Caki2 (cell line): ENCODE measurements around the gene CRABP2. TPM values are rescaled to one million over a fixed set of nuclear protein-coding genes. Genes with fewer than 3 reads are reported as not detected.

Experiments used
- DNase-seq: peaks from one replicate; pipeline ENCODE4 v3.0.0-alpha.2; 2015; ENCODE audit warnings: low read depth
- in situ Hi-C: cut with HindIII; loops from 2 replicates; pipeline ENCODE4 v1.10.0; 2016; ENCODE audit warnings: low sequenced_read_pairs, low pct_unique_long_range_greater_than_20kb, mixed read lengths
- total RNA-seq: library from RNA; depleted of rRNA; stranded (reverse); fragments of >200 nt; shearing (Covaris generic); gene quantifications from 2 replicates; pipeline ENCODE4 v1.2.3, GENCODE V29; 2014; ENCODE audit warnings: low replicate concordance; rRNA removed

CRABP2 gene
- not detected in 2 replicates for total RNA-seq

DNA sequence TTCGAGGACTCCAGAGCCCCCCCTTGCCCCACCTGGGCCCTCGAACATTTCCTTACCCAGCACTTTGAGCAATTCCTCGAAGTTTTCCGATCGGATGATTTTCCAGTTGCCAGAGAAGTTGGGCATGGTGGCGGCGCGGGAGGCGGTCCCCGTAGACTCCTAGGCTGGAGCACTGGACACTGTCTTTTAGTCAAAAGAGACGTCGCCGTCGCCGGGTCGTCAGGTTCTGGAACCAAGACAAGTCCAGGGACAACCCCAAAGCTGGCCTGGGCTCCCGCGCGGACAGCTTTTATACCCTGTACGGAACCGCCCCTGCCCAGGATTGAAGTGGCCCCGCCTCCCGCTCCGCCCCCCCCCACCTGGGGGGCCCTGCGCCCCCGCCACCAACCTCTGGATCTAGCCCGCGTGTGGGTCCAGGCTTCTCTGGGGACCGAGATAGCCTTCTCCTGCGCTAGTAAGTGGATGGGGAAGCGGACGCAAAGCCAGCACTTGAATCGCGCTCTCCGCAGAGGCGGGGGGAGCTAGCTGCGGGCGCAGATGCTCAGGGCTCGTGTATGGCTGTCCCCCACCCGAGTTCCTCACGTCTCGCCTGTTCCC, at the start of gene CRABP2:
Gene CRABP2, minus strand, starts transcription at position 263 of the 597 bp plus-strand sequence. Its CDS starts 137 bp downstream, at position 126.
- in situ Hi-C loops, result no loop called here
- no peak for DNase-seq

DNA sequence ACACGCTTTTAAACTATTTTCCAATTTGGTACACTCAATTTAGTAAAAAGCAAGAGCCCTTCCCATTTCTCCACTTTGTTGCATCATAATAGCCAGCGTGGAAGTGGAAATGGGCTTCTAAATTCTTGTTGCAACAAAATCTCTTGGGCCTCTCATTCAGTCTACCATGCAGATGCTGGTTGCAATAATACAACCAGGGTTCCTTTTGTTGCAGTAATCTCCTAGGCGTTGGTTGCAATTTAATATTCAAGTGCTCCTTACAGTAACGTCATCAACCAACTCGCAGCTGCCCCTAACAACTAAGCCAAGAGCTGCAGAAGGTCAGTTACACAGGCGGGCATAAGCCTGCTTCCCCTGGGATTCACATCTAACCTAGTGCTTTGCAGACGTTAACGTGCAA, 48.8 kb upstream of the CRABP2 start:
- in situ Hi-C loops, result no loop called here
- DNase-seq, result no peak

DNA sequence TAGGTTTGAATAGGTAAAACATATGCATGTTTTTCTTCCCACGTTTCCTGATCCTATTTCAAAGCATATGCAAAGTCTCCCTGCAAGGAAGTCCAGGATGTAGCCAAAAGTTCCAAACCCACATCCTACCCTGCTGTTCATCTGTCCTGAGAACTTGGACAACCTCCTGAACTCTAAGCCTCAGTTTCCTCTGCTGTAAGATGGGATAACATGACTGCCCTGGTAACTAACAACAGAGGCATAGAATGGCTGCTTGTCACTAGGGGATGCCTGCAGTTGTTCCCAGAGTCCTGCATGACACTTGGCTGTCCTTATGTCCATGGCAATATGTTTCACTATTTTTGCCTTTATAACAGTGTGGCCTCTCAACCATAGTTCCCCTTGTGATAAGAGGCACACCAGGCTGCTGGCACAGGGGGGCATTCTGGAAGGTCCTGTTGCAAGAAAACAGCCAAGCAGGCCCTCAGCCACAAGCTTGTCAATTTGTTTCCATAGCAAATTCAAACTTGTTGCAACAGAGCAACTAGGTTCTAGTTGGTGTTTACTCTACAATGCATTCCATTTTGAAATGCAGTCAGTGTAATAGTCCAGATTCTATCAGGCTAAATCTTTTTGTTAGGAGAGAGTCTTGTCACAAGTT, 47.6 kb upstream of the CRABP2 start:
- DNase-seq, result no peak
- in situ Hi-C loops, result no loop called here

DNA sequence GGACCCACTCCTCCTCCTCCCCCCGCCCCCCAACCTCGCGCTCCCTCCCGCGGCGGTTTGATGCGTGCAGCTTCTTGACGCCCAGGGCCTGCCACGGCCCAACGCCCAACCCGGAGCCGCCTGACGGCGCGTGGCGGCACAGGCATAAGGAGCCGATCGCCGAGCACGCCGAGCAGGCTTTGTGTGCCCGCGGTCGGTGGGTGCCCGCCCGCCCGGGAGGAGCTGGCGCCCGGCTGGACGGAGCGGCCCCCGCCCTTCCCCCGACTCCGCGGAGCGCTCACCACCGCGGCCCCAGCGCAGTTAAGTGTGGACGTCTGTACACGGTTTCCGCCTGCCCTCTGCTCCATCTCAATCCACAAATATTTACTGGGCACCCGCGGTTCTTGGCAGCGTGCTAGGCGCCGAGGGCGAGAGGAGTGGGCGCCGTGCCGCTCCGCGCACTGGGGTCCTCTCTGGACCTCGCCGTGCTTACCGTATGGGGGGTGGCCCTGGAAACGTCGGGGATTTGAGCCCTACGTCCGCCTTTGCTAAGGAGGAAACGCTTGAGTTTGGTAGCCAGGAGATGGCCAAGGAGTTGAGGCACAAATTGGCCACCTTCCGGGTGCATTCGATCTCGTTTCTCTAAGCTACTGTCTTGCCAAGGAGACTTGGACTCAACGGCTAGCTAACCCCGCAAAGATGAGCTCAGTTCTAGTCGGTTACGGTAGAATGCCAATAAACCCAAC, 46.5 kb upstream of the CRABP2 start:
- DNase-seq, result peak; percentile 89
- in situ Hi-C loops, result no loop called here

DNA sequence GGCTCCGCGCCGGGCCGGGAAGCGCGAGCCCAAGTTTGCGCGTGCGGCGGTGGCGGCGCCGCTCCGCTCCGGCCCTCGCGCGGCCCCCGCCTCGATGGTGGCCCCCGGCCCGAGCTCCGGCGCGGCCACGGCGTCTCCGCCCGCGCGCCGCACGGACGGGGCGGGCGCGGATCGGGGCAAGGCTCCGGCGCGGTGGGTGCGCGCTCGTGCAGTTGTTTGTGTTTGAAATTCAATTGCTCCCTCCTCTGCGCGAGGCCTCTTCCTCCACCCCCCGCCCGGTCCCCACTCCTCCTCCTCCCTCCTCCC, 46.0 kb upstream of the CRABP2 start, which contains the start of gene HDGF:
Gene HDGF, minus strand, starts transcription at position 225 of the 306 bp plus-strand sequence. CDS start 246 bp downstream, outside the sequence.
- DNase-seq, result no peak
- in situ Hi-C loops, result no loop called here

DNA sequence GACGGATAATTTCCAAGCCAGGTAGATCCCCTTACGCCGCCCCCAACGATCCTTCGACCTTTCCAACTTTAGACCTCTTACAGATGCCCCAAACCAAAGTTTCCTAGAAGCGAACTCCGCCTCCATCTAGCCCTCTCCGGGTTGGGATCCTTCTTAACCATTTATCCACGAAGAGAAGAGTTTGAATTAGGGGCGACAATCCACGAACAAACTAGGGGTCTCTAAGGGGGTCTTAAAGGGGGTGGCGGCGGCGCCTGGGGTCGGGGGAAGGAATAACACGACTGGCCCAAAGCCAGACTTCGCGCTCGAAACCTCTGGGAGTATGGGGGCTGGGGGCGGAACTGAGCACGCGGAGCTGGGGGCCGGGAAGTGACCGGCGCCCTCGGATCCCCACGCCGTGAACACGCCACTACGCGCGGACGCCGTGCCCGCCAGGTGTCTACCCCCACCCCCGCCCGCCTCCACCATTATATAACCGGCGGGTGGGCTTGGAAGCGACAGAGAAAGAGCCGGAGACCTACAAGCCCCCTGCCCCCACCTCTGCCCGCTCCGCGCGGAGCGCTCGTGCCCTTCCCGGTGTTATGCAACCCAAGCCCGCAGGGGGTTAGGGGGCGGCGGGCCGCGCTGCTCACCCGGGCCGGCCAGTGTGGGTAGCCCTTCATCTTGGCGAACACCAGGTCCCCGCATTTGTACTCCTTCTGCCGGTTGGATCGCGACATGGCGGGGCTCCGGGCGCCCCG, 45.5 kb upstream of the CRABP2 start:
- in situ Hi-C loops, result no loop called here
- DNase-seq, result peak; percentile 45

DNA sequence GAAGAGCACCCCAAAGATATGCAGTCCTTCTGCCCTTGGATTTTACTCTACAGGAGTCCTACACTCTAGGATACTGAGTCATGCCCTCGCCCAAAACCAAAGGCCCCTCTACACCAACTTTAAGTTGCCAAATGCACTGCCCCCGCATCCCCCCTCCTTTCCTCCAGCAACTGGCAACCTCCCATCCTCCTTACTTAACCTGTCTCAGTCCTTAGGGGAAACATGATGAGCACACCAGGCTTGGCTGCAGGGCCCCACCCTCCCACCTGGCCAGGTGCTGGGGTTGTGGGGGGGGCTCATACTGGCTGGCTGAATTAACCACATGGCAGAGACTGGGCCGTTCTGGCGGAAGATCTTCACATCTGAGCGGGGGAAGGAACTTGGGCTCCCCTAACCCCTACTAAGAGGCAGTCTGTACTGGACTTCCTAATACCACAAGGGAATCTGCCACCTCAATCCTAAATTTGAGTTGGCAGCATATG, 44.8 kb upstream of the CRABP2 start:
- peak; percentile 31 for DNase-seq
- in situ Hi-C loops, result no loop called here

DNA sequence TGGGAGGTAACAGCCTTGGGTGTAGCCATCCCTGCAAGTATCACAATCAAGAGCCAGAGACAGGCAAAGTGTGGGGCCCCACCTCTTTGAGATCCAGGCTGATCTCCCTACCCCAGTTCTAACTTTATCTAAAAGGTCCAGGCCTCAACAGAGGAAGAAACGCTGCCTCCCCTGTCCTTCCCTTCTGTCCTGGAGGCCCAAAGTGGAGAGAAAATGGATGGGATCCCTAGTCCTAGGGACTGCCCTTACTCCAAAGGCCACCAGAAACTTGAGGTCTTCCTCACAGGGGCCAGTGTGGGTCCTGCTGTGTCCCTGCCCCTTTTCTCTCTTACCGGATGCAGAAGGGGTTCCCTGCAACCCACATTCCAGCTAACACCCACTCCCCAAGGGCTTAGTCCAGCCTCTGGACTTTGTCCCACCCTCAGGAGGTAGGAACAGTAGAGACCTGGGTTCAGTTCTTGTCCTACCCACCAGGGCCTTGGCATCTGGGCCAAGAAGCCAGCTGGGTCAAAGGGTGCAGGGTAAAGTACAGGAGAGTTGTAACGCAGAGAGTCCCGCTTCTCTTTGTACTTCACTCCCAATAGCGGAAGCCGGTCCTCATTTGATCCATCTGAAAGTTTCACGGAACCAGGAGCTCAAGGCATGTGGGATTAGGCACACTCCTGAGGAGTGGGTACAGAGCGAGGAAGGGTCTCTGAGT, 44.2 kb upstream of the CRABP2 start:
- in situ Hi-C loops, result no loop called here
- no peak for DNase-seq

DNA sequence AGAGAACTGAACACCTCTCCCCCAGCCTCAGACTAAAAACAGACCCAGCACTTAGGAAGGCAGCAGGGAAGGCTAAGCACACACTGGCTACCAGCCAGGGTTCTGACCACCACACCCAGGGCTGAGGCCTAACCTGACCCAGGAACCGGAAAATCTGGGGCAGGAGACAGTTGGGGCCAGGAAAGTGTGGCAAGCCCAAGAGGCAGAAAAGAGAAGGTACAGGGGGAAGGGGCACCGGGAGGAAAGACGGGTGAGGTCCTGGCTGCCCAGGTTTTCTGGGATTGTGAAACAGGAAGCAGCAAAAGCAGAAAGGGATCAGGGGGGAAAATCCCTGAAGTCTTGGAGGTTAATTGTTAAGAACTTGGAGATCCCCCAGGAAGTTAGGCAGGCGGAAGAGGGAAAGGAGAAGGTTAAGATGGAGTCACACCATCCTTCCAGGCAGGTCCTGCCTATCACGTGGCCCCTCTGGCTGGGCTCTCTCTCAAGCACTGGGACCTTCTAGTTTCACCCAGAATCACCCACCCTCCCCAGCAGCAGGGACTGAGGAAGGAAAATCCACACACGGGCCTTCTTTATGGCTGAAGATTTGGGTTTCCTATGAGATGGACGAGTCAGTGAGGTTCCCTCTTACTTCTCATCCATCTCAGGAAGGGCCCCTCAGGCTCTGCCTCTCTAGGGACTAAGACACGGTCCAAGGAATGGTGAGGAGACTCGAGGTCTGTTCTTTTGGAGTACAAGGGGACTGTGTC, 43.5 kb upstream of the CRABP2 start:
- DNase-seq, result peak; percentile 71
- in situ Hi-C loops, result no loop called here

DNA sequence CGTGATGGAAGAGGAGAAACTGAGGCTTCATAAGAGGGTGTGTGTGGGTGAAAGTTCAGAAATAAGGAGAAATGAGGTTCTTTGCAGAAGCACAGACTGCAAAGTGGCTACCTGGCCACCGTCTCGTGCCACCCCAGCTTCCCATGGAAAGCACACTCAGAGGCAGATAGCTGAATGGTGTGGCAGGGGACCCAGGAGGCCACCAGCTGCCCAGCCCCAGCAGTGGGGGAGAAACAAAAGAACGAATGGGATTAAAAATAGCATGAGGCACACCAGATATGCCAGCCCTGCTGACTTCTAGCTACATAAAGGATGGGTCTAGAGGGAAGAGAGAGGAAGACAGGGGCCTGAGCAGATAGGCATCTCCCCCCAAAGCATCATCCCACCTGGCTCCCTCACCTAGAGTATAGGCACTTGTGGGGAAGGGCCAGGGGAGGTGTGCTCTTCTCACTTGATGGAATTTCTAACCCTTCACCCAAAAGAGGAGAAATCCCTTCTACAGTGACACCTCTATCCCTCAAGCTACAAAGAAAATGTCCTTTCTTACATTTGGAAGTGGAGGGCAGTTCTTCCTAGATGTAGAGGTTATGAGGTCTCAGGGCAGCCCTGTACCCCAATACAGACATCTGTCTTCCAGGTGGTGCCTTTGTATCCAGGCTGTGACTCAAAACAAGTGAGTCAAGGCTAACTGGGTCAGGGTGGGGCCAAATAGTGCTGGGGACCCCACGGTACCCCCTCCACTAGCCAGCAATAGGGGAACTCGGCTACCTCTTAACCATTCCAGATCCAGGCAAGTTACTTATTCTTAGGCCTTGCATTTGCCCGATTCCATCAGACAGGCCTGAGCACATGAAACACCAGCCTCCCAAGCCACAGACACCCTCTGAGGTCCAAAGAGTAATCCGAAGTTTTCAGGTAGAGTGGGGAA, 42.6 kb upstream of the CRABP2 start:
- DNase-seq, result peak; percentile 31
- in situ Hi-C loops, result no loop called here

DNA sequence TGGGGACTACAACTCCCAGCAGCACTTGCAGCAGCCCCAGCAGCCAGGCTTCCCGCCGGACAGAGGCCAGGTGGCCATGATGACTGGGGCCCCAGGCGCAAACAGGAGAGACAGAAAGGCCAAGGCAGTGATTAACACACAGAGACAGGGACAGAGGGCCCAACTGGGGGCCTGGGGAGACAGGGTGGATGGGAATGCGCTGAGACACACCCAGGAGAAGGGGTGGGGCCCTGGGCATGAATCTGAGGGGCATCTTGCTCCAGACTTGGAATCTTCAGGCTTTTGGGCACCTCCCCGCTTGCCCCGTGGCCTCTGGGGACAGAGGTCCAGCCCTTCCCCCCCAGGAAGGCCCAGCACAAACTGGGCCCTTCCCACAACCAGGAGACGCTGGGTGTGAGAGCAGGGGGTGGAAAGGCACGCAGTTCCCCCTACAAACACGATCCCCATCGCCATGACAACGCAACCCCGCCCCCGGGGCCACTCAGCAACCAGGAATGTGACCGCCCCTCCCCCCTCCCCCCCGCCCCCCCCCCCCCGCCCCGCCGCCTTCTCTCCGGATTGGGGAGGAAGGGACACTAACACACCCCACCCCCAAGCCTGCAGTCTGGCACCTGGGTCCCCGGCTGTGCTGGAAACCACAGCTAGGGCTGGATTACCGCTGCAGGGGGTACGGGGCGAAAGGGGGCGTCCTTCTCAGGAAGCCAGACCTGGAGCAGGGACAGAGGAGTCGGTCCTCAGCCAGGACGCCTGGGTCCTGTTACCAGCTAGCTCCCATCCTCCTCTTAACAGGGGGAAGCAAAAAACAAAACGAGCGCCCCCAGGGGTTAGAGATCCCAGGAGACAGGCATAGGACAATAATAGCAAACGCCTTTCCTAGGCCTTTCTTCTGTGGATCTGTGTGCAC, 41.6 kb upstream of the CRABP2 start:
- peak; percentile 96 for DNase-seq
- in situ Hi-C loops, result no loop called here

DNA sequence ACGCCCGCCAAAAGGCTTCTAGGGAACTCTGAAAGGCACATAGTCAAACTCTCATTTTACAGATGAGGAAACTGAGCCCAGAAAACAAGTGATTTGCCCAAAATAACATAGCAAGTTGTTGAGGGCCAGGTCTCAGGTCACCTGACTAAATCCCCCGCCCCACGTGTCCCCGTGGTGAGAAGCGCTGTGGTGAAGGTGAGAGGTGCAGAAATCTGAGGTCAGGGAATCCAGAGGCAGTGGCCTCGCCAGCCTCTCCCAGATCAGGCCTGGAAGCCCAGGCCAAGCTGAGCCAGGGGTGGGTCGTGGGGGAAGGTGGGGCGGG, 41.0 kb upstream of the CRABP2 start:
- DNase-seq, result no peak
- in situ Hi-C loops, result no loop called here

DNA sequence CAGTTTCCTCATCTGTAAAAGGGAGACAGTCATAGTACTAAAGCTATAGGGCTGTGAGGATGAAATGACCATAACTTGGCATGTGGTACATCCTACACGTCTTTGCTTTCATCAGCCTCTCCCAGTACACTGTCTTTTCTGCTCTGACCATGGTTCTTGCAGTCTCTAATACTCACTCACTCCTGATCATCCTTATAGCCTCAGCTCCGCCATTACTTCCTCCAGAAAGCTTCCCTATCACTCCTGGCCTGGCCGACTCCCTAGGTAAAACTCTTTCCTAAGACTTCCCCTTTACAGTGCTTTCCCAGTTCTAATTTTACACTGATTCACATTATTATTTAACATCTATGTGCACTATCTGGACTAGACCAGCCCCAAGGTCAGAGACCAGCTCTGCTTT, 40.5 kb upstream of the CRABP2 start:
- in situ Hi-C loops, result no loop called here
- DNase-seq, result no peak

DNA sequence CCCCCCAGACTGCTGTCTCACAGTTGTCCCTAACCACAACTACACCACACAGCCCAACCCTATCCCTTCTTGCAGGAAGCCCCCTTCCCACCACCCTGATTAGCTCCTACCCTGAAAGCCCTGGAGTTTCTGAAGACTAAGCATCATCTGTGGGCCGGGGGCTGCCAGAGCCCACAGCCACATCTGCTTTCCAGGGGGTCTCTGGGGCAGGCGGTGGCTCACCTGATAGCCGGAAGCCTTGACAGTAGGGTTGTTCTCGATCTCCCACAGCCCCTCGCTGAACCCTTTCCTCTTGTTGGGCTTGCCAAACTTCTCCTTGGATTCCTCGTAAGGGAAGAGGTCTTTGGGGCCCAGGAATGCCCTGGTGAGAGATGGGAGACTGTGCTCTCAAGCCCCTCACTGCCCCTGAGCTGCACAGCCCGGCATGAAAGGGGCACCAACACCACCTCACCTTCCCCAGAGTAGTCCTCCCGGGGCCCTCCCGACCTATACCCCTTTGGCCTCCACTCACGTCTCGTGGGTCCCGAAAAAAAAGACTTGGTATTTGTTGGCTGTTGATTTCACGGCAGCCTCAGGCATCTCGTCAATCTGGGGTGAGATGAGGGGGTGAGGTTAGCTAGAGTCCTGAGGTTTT, 39.5 kb upstream of the CRABP2 start:
- in situ Hi-C loops, result no loop called here
- no peak for DNase-seq

DNA sequence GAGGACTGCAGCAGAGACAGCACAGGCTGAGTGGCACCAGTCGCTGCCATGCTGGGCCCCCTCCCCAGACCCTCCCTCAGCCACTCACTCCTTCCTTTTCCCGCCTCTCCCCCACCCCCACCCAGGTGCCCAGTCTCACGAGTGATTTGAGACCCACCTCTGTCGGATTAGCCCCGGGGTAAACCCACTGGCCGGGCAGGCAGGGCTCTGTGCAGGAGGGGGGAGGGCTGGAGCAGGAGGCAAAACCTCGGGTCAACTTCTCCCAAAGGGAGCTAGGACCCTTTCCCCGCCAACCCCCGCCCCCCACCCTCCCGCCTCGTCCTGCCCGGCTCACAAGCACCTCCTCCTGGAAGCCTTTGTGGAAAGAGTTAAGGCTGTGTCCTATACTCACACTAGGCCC, 39.0 kb upstream of the CRABP2 start:
- DNase-seq, result no peak
- in situ Hi-C loops, result no loop called here
